ENCODE measurements around the gene DUSP7.

DNA sequence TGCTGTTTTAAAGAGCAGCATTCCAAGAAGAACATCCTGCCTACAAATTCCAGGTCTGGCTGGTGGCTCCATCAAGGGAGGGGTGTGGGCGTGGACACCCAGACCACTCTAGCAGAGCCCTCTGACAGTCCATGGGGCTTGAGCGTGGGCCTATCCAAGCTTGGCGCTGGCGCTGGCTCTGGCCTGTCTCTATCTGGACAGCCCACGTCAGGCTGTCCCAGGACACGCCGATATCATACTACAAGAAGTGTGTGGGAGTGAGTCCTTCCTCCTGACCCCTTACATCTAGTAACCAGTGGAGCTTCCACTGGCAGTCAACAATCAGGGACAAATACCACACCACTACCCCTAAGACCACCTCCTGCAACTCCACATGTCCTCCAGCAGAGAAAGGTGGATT lies 17.1 kb upstream of the DUSP7 start:
- TF ChIP-seq BHLHE40 (IDR thresholded peaks at IDR 0.05; ENCODE audit: borderline replicate concordance) (no peak), NFRKB (IDR thresholded peaks at IDR 0.05) (no peak), FOXK2 (IDR thresholded peaks at IDR 0.05) (no peak), ARNT (IDR thresholded peaks at IDR 0.05) (no peak), TARDBP (IDR thresholded peaks at IDR 0.05) (no peak), FOXM1 (IDR thresholded peaks at IDR 0.05; ENCODE audit: borderline replicate concordance) (no peak), SP1 (IDR thresholded peaks at IDR 0.05) (no peak), ZNF384 (IDR thresholded peaks at IDR 0.05) (no peak), CTBP1 (IDR thresholded peaks at IDR 0.05; ENCODE audit: borderline replicate concordance) (no peak), ELF4 (IDR thresholded peaks at IDR 0.05) (no peak)
- TF ChIP-seq, protein P1, sequence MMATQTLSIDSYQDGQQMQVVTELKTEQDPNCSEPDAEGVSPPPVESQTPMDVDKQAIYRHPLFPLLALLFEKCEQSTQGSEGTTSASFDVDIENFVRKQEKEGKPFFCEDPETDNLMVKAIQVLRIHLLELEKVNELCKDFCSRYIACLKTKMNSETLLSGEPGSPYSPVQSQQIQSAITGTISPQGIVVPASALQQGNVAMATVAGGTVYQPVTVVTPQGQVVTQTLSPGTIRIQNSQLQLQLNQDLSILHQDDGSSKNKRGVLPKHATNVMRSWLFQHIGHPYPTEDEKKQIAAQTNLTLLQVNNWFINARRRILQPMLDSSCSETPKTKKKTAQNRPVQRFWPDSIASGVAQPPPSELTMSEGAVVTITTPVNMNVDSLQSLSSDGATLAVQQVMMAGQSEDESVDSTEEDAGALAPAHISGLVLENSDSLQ (IDR thresholded peaks at IDR 0.05), result no peak
